GM04504 (cell line): ENCODE data around the gene ECHS1.
"Not testable (repeated sequence)": the region's sequence is repeated elsewhere in the genome, so short reads cannot be mapped to it uniquely, and the experiment has no call there.

ENCODE experiments used
- DNase-seq: peaks from one replicate; pipeline ENCODE4 v3.0.0-alpha.2; 2012; ENCODE audit warnings: low read depth

Gene ECHS1

GRCh38 chr10:133378251-133379096 is 5.3 kb upstream of the ECHS1 start:
- no peak for DNase-seq

- DNase-seq, result no peak
These were observed 4.7 kb upstream of the ECHS1 start for GRCh38 chr10:133377818-133378250.

GRCh38 chr10:133377025-133377817 is 4.1 kb upstream of the ECHS1 start:
- no peak for DNase-seq

GRCh38 chr10:133376183-133376582 is 3.0 kb upstream of the ECHS1 start:
- not testable (repeated sequence) for DNase-seq

GRCh38 chr10:133375357-133376115 is 2.4 kb upstream of the ECHS1 start:
- no peak for DNase-seq

- DNase-seq, result no peak
These were observed 647 bp downstream of the ECHS1 start for GRCh38 chr10:133372507-133372906.

GRCh38 chr10:133370030-133370786 is 2.9 kb downstream of the ECHS1 start:
- no peak for DNase-seq

- no peak for DNase-seq
These were observed 5.0 kb downstream of the ECHS1 start for GRCh38 chr10:133368153-133368552.

- not testable (repeated sequence) for DNase-seq
These were observed 5.7 kb downstream of the ECHS1 start for GRCh38 chr10:133367461-133367860.

GRCh38 chr10:133366751-133367150 is 6.4 kb downstream of the ECHS1 start:
- DNase-seq, result no peak

- no peak for DNase-seq
These were observed 7.0 kb downstream of the ECHS1 start for GRCh38 chr10:133366130-133366478.

GRCh38 chr10:133365461-133366129 is 7.6 kb downstream of the ECHS1 start:
- DNase-seq, result no peak

GRCh38 chr10:133364645-133365431 is 8.3 kb downstream of the ECHS1 start:
- no peak for DNase-seq

- DNase-seq, result no peak
These were observed 10.3 kb downstream of the ECHS1 start for GRCh38 chr10:133362846-133363245.

GRCh38 chr10:133361773-133362441 is 11.2 kb downstream of the ECHS1 start:
- no peak for DNase-seq

- no peak for DNase-seq
These were observed 11.9 kb downstream of the ECHS1 start for GRCh38 chr10:133361227-133361626.

- DNase-seq, result no peak
These were observed 13.1 kb downstream of the ECHS1 start for GRCh38 chr10:133359972-133360610.

GRCh38 chr10:133359554-133359971 is 13.6 kb downstream of the ECHS1 start:
- DNase-seq, result no peak

GRCh38 chr10:133358925-133359310 is 14.2 kb downstream of the ECHS1 start:
- no peak for DNase-seq
